GM10266 (cell line): ENCODE measurements around the gene NABP1.

ENCODE experiments used
- DNase-seq: peaks from one replicate; pipeline ENCODE4 v3.0.0; 2012; ENCODE audit errors: extremely low spot score
- CTCF ChIP-seq: IDR thresholded peaks from 2 replicates; pipeline ENCODE4 v1.5.1; 2012; ENCODE audit warnings: mild to moderate bottlenecking, low read depth; ENCODE audit not compliant: control insufficient read depth, insufficient read depth; ENCODE audit errors: missing control alignments

The NABP1 gene

GRCh38 chr2:191677646-191678436 is at the start of gene NABP1:
Gene NABP1, plus strand, starts transcription at chr2:191678136. Its CDS starts 479 bp downstream, at chr2:191678615.
- DNase-seq, result peak; percentile 95
- no peak for TF ChIP-seq CTCF

GRCh38 chr2:191629001-191629453 is 48.9 kb upstream of the NABP1 start:
- DNase-seq, result no peak
- no peak for TF ChIP-seq CTCF

- no peak for DNase-seq
- TF ChIP-seq CTCF, result no peak
Observed at GRCh38 chr2:191629976-191630712, 47.8 kb upstream of the NABP1 start.

GRCh38 chr2:191631754-191632153 is 46.2 kb upstream of the NABP1 start:
- DNase-seq, result no peak
- no peak for TF ChIP-seq CTCF

GRCh38 chr2:191632426-191632825 is 45.5 kb upstream of the NABP1 start:
- DNase-seq, result no peak
- no peak for TF ChIP-seq CTCF

- no peak for TF ChIP-seq CTCF
Observed at GRCh38 chr2:191634791-191635190, 43.1 kb upstream of the NABP1 start.

More at GRCh38 chr2:191634791-191635190, 43.1 kb upstream of the NABP1 start:
- no peak for DNase-seq
